ENCODE measurements around the gene CLIC4. TPM values are rescaled to one million over a fixed set of nuclear protein-coding genes. Genes with fewer than 3 reads are reported as not detected.
"Not testable (repeated sequence)": the region's sequence is repeated elsewhere in the genome, so short reads cannot be mapped to it uniquely, and the experiment has no call there.

The CLIC4 gene
- total and polyA plus RNA-seq, 4 experiments from 2014 or later = 0.62 to 3.8 (median 2.4) TPM

DNA sequence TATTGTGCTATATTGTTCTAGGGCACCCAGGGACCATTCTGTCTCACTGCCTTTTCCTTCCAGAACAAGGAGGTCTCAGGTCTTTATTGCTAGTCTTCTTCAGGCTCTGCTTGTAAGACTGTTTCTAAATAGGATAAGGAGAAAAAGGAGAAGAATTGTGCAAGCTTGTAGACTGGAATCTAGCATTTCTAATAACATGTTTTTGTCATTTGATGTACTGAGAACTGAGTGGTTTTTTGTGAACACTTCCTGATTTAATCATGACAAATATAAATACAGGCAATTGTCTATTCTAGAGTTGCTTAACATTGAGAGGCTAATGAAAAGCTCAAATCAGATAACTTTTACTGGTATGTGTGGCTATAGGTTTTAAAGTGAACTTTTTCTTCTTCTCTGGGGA lies 77.6 kb downstream of the CLIC4 start:
- Mint-ChIP-seq H3K27me3 (peaks cover 7 to 11% of the 10 kb centered on the region in 2 donors), H3K27ac (no peak overlapping the region), H3K36me3 (no peaks in the 10 kb centered on the region), H3K4me1 (no peaks in the 10 kb centered on the region), H3K9me3 (no peaks in the 10 kb centered on the region), H3K4me3 (no peak overlapping the region)
- H3K27me3 ChIP-seq (ENCODE audit: insufficient read depth, low read length) = no peaks in the 10 kb centered on the region
- intact Hi-C loops (cut with micrococcal nuclease) = no loop called here
- no peak overlapping the region for H3K4me3 ChIP-seq (ENCODE audit: low read length in 2 of 2)
- ChIA-PET POLR2A (ENCODE audit: partially characterized antibody) (no interaction called here), CTCF (ENCODE audit: partially characterized antibody) (interaction anchor here (1.3 to 10.3 kb wide), 3 partner anchors 9 to 134 kb away, joined by 3 to 308 read pairs (median 7); no protein-coding TSS in a partner anchor)
- no peaks in the 10 kb centered on the region for H3K4me1 ChIP-seq (ENCODE audit: insufficient read depth, low read length)
- no peaks in the 10 kb centered on the region for H3K36me3 ChIP-seq (ENCODE audit: insufficient read depth, low read length)
- no peak overlapping the region for H3K27ac ChIP-seq (ENCODE audit: low read depth, low read length)
- no peaks in the 10 kb centered on the region for H3K9me3 ChIP-seq (ENCODE audit: control insufficient read depth in 1 of 2, low read length in 2 of 2)
- no peak for DNase-seq

DNA sequence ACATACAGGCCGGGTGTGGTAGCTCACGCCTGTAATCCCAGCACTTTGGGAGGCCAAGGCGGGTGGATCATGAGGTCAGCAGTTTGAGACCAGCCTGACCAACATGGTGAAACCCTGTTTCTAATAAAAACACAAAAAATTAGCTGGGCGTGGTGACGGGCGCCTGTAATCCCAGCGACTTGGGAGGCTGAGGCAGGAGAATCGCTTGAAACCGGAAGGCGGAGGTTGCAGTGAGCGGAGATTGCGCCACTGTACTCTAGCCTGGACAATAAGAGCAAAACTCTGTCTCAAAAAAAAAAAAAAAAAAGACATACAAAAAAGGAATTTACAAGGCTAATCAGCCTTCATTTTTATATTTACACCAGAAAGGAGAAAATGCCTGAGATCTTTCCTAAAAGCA lies 78.2 kb downstream of the CLIC4 start:
- H3K4me1 Mint-ChIP-seq; H3K27ac ChIP-seq (ENCODE audit: low read depth, low read length); H3K4me3 ChIP-seq (ENCODE audit: low read length in 2 of 2); H3K27me3 ChIP-seq (ENCODE audit: insufficient read depth, low read length); intact Hi-C loops (cut with micrococcal nuclease); H3K36me3 Mint-ChIP-seq; H3K4me1 ChIP-seq (ENCODE audit: insufficient read depth, low read length); H3K4me3 Mint-ChIP-seq; H3K9me3 ChIP-seq (ENCODE audit: control insufficient read depth in 1 of 2, low read length in 2 of 2); DNase-seq; POLR2A ChIA-PET (ENCODE audit: partially characterized antibody); H3K9me3 Mint-ChIP-seq; H3K36me3 ChIP-seq (ENCODE audit: insufficient read depth, low read length); H3K27ac Mint-ChIP-seq: not testable (repeated sequence)
- CTCF ChIA-PET (ENCODE audit: partially characterized antibody) = interaction anchor here (1.3 to 10.3 kb wide), 3 partner anchors 8 to 135 kb away, joined by 3 to 308 read pairs (median 7); no protein-coding TSS in a partner anchor
- peaks cover 8 to 14% of the 10 kb centered on the region in 2 donors for H3K27me3 Mint-ChIP-seq

DNA sequence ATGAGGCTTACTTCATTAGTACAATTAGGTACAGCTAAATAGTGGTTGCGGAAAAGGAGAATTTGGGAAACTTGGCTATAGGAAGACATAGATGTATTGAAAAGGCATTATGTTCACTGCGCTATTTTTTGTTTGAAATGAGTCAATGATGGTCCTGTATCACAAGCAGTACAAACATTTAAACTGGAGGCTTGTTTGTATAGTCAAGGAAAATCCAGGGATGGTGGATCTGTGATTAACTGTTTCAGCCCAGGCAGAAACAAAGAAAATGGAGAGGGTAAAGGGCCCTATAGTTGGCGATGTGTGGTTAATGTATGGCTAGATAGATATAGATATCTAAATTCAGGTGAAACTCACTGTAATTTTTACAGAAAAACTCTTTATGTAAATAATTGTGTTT lies 79.9 kb downstream of the CLIC4 start:
- Histone ChIP-seq H3K9me3 (ENCODE audit: control insufficient read depth in 1 of 2, low read length in 2 of 2) (no peaks in the 10 kb centered on the region), H3K4me3 (ENCODE audit: low read length in 2 of 2) (no peak overlapping the region), H3K36me3 (ENCODE audit: insufficient read depth, low read length) (no peaks in the 10 kb centered on the region), H3K27ac (ENCODE audit: low read depth, low read length) (no peak overlapping the region), H3K4me1 (ENCODE audit: insufficient read depth, low read length) (no peaks in the 10 kb centered on the region), H3K27me3 (ENCODE audit: insufficient read depth, low read length) (no peaks in the 10 kb centered on the region)
- Mint-ChIP-seq H3K36me3 (no peaks in the 10 kb centered on the region), H3K27me3 (peaks cover 8 to 16% of the 10 kb centered on the region in 2 donors), H3K4me3 (no peak overlapping the region), H3K27ac (no peak overlapping the region), H3K4me1 (no peaks in the 10 kb centered on the region), H3K9me3 (no peaks in the 10 kb centered on the region)
- DNase-seq = no peak
- ChIA-PET POLR2A (ENCODE audit: partially characterized antibody) (no interaction called here), CTCF (ENCODE audit: partially characterized antibody) (interaction anchor here (0.6 to 10.3 kb wide), 6 partner anchors 10 to 934 kb away, joined by 3 to 308 read pairs (median 4); no protein-coding TSS in a partner anchor)
- intact Hi-C loops (cut with micrococcal nuclease) = no loop called here

DNA sequence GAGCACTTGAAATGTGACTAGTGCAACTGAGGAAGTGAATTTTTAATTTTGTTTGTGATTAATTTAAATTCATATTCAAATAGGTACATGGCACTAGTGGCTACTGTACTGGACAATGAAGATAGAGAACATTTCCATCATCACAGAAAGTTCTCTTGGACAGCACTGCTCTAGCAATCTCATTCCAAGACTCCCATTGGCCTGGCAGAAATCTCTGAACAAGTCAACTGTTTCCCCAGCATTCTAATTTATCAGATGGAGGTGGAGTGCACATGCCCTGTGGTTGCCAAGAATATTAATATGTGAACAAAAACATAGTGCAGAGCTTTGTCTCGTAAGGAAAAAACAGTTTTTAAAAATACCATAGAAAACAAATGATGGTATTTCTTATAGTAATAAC lies 81.3 kb downstream of the CLIC4 start:
- no peaks in the 10 kb centered on the region for H3K4me1 ChIP-seq (ENCODE audit: insufficient read depth, low read length)

DNA sequence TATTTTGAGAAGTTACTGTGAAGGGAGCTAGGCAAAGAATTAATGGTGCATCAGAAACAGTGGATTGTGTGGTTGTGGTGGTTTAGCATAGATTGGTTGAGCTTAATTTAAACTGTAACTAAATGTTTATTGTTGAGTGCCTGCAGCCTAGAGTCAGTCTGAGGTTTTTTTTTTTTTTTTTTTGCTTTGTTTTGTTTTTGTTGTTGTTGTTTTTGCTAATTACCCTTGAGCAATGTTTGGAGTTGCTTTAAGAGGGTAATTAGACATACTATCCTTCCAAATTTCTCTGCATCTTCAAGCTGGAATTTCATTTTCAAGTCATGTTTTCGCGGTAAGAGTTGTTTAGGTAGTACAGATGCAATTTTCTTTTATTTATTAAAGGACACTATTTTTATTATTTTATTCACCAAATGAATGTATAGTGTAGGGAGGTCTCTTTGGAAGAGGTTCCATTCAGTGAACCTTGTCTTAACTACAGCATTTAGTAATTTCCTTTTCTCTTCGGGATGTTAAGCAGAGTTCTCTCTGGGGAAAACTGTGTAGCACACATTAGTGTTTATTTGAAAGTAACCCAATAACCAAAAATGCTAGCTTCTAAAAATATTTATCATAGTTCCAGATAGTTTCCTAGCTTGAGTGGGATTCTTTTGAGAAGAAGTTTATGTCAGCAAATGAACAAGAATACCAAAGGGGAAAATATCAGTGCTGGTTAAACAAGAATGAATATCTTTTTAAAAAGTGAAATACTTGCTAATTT lies 82.3 kb downstream of the CLIC4 start:
- no peak overlapping the region for H3K27ac Mint-ChIP-seq
- POLR2A ChIA-PET (ENCODE audit: partially characterized antibody) = interaction anchor here (0.6 kb wide), 2 partner anchors 15 to 256 kb away, joined by 3 read pairs; no protein-coding TSS in a partner anchor
- intact Hi-C loops (cut with micrococcal nuclease) = no loop called here
- no peaks in the 10 kb centered on the region for H3K36me3 Mint-ChIP-seq
- Histone ChIP-seq H3K4me3 (ENCODE audit: low read length in 2 of 2) (no peak overlapping the region), H3K27me3 (ENCODE audit: insufficient read depth, low read length) (no peaks in the 10 kb centered on the region), H3K36me3 (ENCODE audit: insufficient read depth, low read length) (no peaks in the 10 kb centered on the region), H3K4me1 (ENCODE audit: insufficient read depth, low read length) (no peaks in the 10 kb centered on the region), H3K9me3 (ENCODE audit: control insufficient read depth in 1 of 2, low read length in 2 of 2) (no peaks in the 10 kb centered on the region), H3K27ac (ENCODE audit: low read depth, low read length) (no peak overlapping the region)
- CTCF ChIA-PET (ENCODE audit: partially characterized antibody) = interaction anchor here (0.6 to 10.3 kb wide), 7 partner anchors 8 to 626 kb away, joined by 3 to 308 read pairs (median 3); no protein-coding TSS in a partner anchor
- DNase-seq = no peak
- H3K9me3 Mint-ChIP-seq = no peaks in the 10 kb centered on the region
- peaks cover 10% of the 10 kb centered on the region in 2 donors for H3K27me3 Mint-ChIP-seq
- H3K4me1 Mint-ChIP-seq = no peaks in the 10 kb centered on the region
- no peak overlapping the region for H3K4me3 Mint-ChIP-seq

More for the DNA sequence above, 81.3 kb downstream of the CLIC4 start:
- Mint-ChIP-seq H3K9me3 (no peaks in the 10 kb centered on the region), H3K4me3 (no peak overlapping the region), H3K27ac (no peak overlapping the region), H3K4me1 (no peaks in the 10 kb centered on the region), H3K27me3 (peaks cover 12 to 16% of the 10 kb centered on the region in 2 donors), H3K36me3 (no peaks in the 10 kb centered on the region)
- POLR2A ChIA-PET (ENCODE audit: partially characterized antibody) = no interaction called here
- CTCF ChIA-PET (ENCODE audit: partially characterized antibody) = interaction anchor here (1.1 to 10.3 kb wide), 5 partner anchors 9 to 628 kb away, joined by 3 to 308 read pairs (median 9); no protein-coding TSS in a partner anchor
- no peak overlapping the region for H3K4me3 ChIP-seq (ENCODE audit: low read length in 2 of 2)
- H3K27ac ChIP-seq (ENCODE audit: low read depth, low read length) = no peak overlapping the region
- intact Hi-C loops (cut with micrococcal nuclease) = no loop called here
- no peak for DNase-seq
- H3K9me3 ChIP-seq (ENCODE audit: control insufficient read depth in 1 of 2, low read length in 2 of 2) = no peaks in the 10 kb centered on the region
- no peaks in the 10 kb centered on the region for H3K27me3 ChIP-seq (ENCODE audit: insufficient read depth, low read length)
- no peaks in the 10 kb centered on the region for H3K36me3 ChIP-seq (ENCODE audit: insufficient read depth, low read length)

DNA sequence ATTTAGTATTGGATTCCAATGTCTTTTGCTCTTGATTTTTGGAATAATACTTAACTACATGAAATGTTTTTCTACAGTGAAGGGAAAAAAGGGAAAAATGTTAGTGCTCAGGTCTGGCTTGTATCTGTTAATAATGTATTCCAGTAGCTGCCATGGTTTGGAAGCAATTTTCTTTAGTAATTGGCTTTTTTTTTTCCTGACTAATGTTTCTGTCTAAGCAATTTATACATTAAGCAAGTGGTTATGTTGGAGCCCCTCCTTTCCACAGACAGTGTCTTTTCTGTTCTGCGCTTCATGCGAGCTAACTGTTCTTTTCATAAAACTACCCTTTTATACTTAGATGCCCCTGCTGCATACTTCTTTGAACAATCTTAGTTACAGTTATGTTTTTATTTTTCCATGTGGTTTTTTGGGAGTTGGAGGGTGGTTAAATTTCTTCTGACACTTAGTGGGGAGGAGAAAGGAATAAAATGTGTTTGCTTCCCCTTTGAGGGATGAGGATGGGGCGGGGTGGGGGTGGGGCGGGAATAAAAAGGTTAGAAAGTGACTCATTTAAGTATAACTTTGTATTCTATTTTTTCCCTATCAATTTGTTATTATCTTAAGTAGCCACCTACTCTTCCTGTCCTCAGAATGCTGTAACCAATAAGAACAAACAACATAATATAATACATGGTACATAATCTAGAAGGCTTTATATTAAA lies 83.1 kb downstream of the CLIC4 start:
- Mint-ChIP-seq H3K27me3 (peaks cover 5% of the 10 kb centered on the region in 2 donors), H3K9me3 (no peaks in the 10 kb centered on the region), H3K27ac (no peak overlapping the region), H3K4me3 (no peak overlapping the region), H3K4me1 (no peaks in the 10 kb centered on the region), H3K36me3 (no peaks in the 10 kb centered on the region)
- CTCF ChIA-PET (ENCODE audit: partially characterized antibody) = interaction anchor here (0.6 to 10.3 kb wide), 4 partner anchors 7 to 140 kb away, joined by 3 to 308 read pairs (median 6); no protein-coding TSS in a partner anchor
- no peaks in the 10 kb centered on the region for H3K9me3 ChIP-seq (ENCODE audit: control insufficient read depth in 1 of 2, low read length in 2 of 2)
- H3K4me3 ChIP-seq (ENCODE audit: low read length in 2 of 2) = no peak overlapping the region
- H3K4me1 ChIP-seq (ENCODE audit: insufficient read depth, low read length) = no peaks in the 10 kb centered on the region
- H3K27me3 ChIP-seq (ENCODE audit: insufficient read depth, low read length) = no peaks in the 10 kb centered on the region
- no peaks in the 10 kb centered on the region for H3K36me3 ChIP-seq (ENCODE audit: insufficient read depth, low read length)
- intact Hi-C loops (cut with micrococcal nuclease) = no loop called here
- POLR2A ChIA-PET (ENCODE audit: partially characterized antibody) = no interaction called here
- no peak overlapping the region for H3K27ac ChIP-seq (ENCODE audit: low read depth, low read length)
- DNase-seq = no peak

DNA sequence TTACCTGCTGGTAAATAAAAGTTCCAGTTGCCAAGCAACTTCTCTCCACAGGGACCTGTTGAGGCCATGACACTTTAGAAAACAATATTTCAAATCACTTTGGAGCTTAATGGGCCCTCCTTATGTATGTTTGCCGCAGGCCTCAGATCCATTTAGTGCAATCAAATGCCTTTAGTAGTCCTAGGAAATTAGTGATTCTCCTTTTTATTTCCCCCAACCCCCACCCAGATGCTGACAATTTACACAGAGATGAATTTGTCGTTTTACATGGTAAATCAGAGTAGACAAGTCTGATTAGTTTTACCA lies 83.6 kb downstream of the CLIC4 start:
- intact Hi-C loops (cut with micrococcal nuclease) = no loop called here
- H3K4me3 Mint-ChIP-seq = no peak overlapping the region

More for the DNA sequence above, 83.6 kb downstream of the CLIC4 start:
- H3K4me1 ChIP-seq (ENCODE audit: insufficient read depth, low read length) = no peaks in the 10 kb centered on the region
- Mint-ChIP-seq H3K27ac (no peak overlapping the region), H3K27me3 (peaks cover 5% of the 10 kb centered on the region in 2 donors), H3K4me1 (no peaks in the 10 kb centered on the region), H3K36me3 (no peaks in the 10 kb centered on the region), H3K9me3 (no peaks in the 10 kb centered on the region)
- H3K27ac ChIP-seq (ENCODE audit: low read depth, low read length) = no peak overlapping the region
- CTCF ChIA-PET (ENCODE audit: partially characterized antibody) = interaction anchor here (10.3 kb wide), 1 partner anchor 140 kb away, joined by 308 read pairs; no protein-coding TSS in a partner anchor
- DNase-seq = no peak
- no peak overlapping the region for H3K4me3 ChIP-seq (ENCODE audit: low read length in 2 of 2)
- H3K9me3 ChIP-seq (ENCODE audit: control insufficient read depth in 1 of 2, low read length in 2 of 2) = no peaks in the 10 kb centered on the region
- POLR2A ChIA-PET (ENCODE audit: partially characterized antibody) = no interaction called here
- H3K36me3 ChIP-seq (ENCODE audit: insufficient read depth, low read length) = no peaks in the 10 kb centered on the region
- H3K27me3 ChIP-seq (ENCODE audit: insufficient read depth, low read length) = no peaks in the 10 kb centered on the region

All from CD4-positive, alpha-beta memory T cell (primary cell).